OCI-M2 (cell line): ENCODE measurements around the gene SORCS2.

Experiments
- DNase-seq: peaks from one replicate; lab custom pipeline; 2025; ENCODE audit not compliant: unreplicated experiment; lab: John Stamatoyannopoulos, UW

The SORCS2 gene

GRCh38 chr4:7653510-7654369 is 461.4 kb downstream of the SORCS2 start:
- DNase-seq = no peak

DNA sequence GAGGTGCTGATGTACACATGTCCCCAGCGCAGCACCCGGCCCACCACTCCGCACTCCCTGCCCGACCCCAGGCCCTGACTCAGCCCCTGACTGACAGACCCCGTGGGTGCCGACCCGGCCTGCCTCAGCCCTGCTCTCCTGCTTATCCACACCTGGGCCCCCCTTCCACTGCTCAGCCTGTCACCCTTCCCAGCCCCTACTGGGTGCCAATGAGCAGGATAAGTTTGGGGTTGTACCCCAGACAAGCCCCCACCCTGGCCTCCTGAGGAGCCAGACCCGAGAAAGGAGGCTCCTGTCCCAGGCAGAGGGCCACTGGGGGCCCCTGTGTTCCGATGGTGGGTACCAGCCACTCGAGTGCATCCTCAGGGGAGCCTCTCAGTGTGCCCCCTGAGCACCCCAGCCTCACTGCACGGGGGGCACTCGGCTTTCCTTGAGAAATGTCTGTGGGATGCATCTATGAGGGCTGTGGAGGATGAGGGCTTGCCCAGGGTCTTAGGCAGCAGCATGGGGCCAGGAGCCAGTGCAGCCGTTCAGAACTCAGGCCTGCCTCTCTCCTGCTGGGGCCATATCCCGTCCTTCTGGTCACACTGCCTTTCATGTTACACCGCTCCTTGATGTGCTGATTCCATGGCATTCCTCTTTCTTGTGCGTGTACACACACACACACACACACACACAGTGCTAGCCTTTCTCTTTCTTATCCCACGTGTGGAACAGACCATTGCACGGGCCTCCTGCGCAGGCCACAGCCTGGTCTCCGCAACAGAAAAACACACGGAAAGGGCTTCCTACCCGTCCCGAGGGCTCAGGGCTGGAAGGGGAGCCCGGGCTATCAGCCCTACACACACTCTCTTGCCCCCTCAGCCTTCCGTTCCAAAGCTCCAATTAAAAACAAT is 462.5 kb downstream of the SORCS2 start:
- DNase-seq = no peak

- DNase-seq = no peak
Measured at GRCh38 chr4:7655511-7656243, 463.3 kb downstream of the SORCS2 start.

DNA sequence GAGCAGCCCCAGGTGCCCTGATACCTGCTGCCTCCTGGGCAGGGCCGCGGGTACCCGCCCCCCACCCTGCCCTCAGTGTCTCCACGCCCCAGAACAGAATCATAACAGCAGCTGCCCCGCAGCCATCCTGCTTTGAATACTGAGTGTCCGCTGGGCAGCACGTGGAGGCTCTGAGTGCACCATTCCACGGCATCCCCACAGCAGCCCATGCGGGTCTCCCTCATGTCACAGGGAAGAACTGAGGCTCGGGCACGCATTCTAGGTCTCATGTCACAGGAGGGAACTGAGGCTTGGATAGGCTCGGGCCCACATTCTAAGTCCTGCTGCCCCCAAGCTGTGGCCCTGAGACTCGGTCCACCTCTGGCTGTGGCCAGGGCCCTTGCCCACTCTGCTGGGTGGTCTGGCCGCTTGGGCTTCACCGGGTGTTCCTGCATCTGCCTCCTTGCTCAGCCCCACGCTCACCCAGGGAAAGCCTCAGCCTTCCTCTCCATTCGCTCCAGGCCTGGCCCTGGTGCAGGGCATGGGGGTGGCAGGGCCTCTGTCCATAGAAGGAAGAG is 464.0 kb downstream of the SORCS2 start:
- DNase-seq = no peak

- DNase-seq = no peak
Measured at GRCh38 chr4:7657545-7658297, 465.4 kb downstream of the SORCS2 start.

DNA sequence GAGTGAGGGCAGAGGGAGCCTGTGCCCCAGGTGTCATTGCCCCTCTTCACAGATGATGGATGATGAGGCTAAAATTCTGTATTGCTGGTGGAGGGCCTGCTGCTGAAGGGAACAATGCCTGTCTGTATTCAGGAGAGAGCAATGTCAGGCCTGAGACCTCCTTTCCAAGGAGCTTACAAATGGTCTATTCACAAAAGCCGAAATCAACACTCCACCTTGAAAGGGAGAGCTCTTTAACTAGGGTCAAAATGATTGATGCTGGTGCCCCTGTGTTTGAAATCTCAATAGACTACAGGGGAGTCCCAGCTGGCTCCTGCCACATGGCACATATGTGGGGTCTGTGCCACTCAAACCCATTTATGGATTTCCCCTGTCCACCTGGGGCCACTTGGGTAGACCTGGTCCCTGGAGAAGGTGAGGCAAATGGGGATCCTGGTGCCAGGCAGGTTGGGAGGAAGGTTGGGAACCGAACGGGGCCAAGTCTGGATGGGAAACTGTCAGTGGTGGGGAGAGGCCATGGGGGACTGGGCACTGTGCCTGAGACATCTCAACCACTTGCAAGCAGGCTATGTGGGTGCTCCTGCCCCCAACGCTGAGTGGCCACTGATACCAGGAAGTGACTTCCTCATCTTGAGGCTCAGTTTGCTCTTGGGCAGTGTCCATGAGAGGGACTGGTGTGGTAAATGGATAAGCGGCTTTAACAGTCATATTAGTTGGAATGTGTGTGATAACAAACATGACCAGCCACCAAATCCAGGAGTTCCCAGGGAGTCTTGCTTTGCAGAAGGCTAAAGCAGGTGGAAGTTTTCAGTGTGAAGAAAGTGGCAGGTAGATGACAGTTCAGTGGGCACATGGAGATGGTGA is 466.2 kb downstream of the SORCS2 start:
- no peak for DNase-seq

GRCh38 chr4:7659429-7660175 is 467.3 kb downstream of the SORCS2 start:
- no peak for DNase-seq

- DNase-seq = no peak
Measured at GRCh38 chr4:7660176-7661039, 468.1 kb downstream of the SORCS2 start.

- no peak for DNase-seq
Measured at GRCh38 chr4:7661066-7661748, 468.9 kb downstream of the SORCS2 start.

DNA sequence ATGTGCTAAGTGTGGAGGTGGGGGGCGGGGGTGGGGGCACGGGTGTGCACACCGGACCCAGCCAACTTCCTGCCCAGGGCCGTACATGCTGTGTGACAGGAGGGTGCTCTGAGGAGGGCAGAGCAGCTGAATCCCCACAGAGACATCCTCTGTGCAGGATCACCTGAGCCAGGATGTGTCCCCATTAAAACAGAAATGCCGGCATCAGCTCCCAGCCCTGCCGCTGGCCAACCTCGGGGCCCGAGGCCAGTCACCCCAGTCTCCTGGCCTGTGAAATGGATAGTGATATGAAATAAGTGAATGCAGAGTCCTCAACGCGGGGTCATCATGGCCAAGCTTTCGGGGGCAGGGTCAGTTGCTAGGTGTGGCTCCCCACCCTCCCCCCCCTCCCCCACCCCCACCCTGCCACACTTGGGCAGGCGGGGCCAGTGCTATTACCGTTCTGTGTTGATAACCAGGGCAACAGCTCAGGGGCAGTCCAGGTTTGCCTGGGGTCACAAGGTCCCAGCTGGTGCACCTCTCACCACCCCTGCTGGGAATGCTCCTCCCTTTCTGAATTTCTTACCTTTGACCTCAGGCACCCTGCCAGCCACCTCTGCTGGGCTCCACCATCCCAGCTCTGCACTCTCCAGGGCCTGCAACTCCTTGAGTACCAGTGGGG is 469.6 kb downstream of the SORCS2 start:
- DNase-seq = no peak

GRCh38 chr4:7662507-7662846 is 470.1 kb downstream of the SORCS2 start:
- DNase-seq = no peak

DNA sequence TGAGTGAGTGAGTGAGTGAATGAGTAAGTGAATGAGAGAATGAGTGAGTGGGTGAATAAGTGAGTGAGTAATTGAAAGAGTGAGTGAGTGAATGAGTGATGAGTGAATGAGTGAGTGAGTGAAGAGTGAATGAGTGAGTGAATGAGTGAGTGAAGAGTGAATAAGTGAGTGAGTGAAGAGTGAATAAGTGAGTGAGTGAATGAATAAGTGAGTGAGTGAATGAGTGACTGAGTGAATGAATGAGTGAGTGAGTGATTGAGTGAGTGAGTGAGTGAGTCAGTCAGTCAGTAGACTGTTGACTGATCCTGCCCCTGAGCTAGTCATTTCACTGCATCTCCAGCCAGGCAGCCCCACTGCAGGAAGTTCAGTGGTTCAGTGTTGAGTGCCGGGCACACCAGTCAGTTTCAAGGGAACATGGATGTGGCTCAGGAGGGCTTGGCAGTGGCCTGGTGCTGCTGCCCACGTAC is 470.8 kb downstream of the SORCS2 start:
- no peak for DNase-seq

DNA sequence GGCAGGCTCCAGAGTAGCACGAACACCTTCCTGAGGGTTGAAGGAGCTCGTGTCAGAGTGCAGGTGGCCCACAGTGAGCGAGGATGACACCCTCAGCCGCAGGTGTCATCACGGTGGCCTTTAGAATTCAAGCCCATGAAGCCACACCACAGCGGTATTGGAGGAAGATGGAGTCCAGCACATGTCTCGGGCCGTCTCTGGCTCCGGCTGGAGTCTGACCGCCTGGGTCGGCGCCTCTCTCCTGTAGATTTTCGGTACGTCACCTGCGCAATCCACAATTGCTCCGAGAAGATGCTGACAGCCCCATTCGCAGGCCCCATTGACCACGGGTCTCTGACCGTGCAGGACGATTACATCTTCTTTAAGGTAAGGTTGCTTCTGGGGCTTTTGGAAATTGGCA is 471.8 kb downstream of the SORCS2 start:
- DNase-seq = no peak

DNA sequence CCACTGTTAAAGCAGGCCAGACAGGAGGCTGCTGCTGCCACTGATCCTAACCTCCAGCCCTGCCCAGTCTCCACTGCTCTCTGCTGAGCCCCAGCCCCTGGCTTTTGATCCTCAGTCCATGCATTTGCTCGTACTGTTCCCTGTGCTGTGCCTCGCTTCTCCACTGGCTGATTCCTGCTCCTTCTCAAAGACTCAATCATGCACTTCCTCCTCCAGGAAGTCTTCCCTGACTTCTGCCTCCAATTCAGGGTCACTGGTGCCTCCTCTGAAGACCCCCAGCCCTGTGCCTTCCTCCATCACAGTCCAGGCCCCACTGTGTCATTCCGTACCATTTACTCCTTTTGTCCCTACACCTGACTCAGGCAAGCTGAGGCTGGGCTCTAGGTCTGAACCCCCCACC is 473.0 kb downstream of the SORCS2 start:
- DNase-seq = no peak

- DNase-seq = no peak
Measured at GRCh38 chr4:7666011-7666410, 473.7 kb downstream of the SORCS2 start.

DNA sequence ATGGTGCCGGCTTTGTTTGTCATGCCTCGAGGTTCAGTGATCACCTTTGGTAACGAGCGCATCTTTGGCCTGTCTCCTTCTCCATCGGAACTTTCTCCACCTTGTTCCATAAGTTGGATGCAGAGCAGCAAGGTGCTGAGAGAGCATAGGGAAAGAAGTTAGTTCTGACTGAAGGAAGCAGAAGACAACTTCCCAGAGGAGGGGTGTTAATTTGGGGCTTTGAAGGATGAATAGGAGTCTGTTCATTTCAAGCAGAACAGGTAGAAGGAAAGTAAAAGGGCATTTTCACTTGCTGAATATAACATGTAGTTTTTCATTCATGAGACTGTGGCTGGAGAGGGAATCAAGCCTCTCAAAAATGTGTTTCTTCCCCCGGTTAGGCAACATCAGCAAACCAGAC is 474.4 kb downstream of the SORCS2 start:
- no peak for DNase-seq

GRCh38 chr4:7668271-7668670 is 475.9 kb downstream of the SORCS2 start:
- no peak for DNase-seq
